Stimulated activated effector memory CD8-positive, alpha-beta T cell treated with anti-CD3 and anti-CD28 coated beads, Interleukin-12 subunit alpha, Interleukin-12 subunit beta, amount 100 ng/mL, for 72 hours (primary cell): ENCODE results near the gene RBM8A.

Source experiments
- ATAC-seq: fragments of 150-1000 bp; cut with Tn5 transposase; 2 replicates; pipeline ENCODE4 v1.10.0; 2021
- DNase-seq, 2 donors: peaks; one replicate each; pipeline ENCODE4 v3.0.0; 2021 to 2022; ENCODE audit warnings: low spot score in 2 of 2
- H3K27ac Mint-ChIP-seq: one replicate; pipeline ENCODE4 v1.8.0; 2022; ENCODE audit warnings: mild to moderate bottlenecking, mixed read lengths
- H3K36me3 Mint-ChIP-seq: one replicate; pipeline ENCODE4 v1.8.0; 2022; ENCODE audit warnings: mild to moderate bottlenecking, mixed read lengths
- H3K4me1 Mint-ChIP-seq: one replicate; pipeline ENCODE4 v1.8.0; 2022; ENCODE audit warnings: mixed read lengths
- H3K4me3 Mint-ChIP-seq: one replicate; pipeline ENCODE4 v1.8.0; 2022; ENCODE audit warnings: mild to moderate bottlenecking, mixed read lengths
- H3K9me3 Mint-ChIP-seq: one replicate; pipeline ENCODE4 v1.8.0; 2022; ENCODE audit warnings: mixed read lengths

RBM8A gene

GRCh38 chr1:145959957-145960467 lies 32.7 kb upstream of the RBM8A start:
- Mint-ChIP-seq H3K4me1 (peaks cover 82% of the 10 kb centered on the region), H3K9me3 (no peaks in the 10 kb centered on the region), H3K36me3 (peaks cover 20% of the 10 kb centered on the region), H3K4me3 (peak overlapping the region; percentile 75), H3K27ac (peak overlapping the region; percentile 88)
- DNase-seq (no peak), ATAC-seq (no peak)

- no peak for DNase-seq
- Mint-ChIP-seq H3K4me1 (peaks cover 86% of the 10 kb centered on the region), H3K9me3 (no peaks in the 10 kb centered on the region), H3K36me3 (peaks cover 18% of the 10 kb centered on the region), H3K4me3 (peak overlapping the region; percentile 75), H3K27ac (no peak overlapping the region)
- no peak for ATAC-seq
Measured at GRCh38 chr1:145959333-145959732, 32.0 kb upstream of the RBM8A start.

- ATAC-seq (no peak), DNase-seq (no peak)
- Mint-ChIP-seq H3K4me3 (peak overlapping the region; percentile 75), H3K4me1 (peaks cover 86% of the 10 kb centered on the region), H3K36me3 (peaks cover 14% of the 10 kb centered on the region), H3K9me3 (no peaks in the 10 kb centered on the region), H3K27ac (no peak overlapping the region)
Measured at GRCh38 chr1:145958734-145959133, 31.4 kb upstream of the RBM8A start.

- Mint-ChIP-seq H3K27ac (peak within 1 kb of the TSS; percentile 73), H3K36me3 (peaks cover 23% of the 10 kb centered on the region), H3K9me3 (no peaks in the 10 kb centered on the region), H3K4me1 (peaks cover 79% of the 10 kb centered on the region), H3K4me3 (peak within 1 kb of the TSS; percentile 75)
- ATAC-seq = peak; percentile 94
- peak; percentile 85 to 96 for DNase-seq
Measured at GRCh38 chr1:145957443-145958319, 30.4 kb upstream of the RBM8A start, which contains the start of gene LIX1L. LIX1L (minus strand) TSS chr1:145958017; CDS start chr1:145957927, 90 bp downstream.

GRCh38 chr1:145956781-145957442 lies 29.6 kb upstream of the RBM8A start:
- peaks cover 75% of the 10 kb centered on the region for H3K4me1 Mint-ChIP-seq
- peak overlapping the region; percentile 75 for H3K4me3 Mint-ChIP-seq
- DNase-seq = no peak
- H3K36me3 Mint-ChIP-seq = peaks cover 24% of the 10 kb centered on the region
- no peaks in the 10 kb centered on the region for H3K9me3 Mint-ChIP-seq
- H3K27ac Mint-ChIP-seq = peak overlapping the region; percentile 73
- no peak for ATAC-seq

GRCh38 chr1:145956361-145956760 lies 29.1 kb upstream of the RBM8A start:
- peaks cover 75% of the 10 kb centered on the region for H3K4me1 Mint-ChIP-seq
- H3K27ac Mint-ChIP-seq = peak overlapping the region; percentile 73
- H3K36me3 Mint-ChIP-seq = peaks cover 26% of the 10 kb centered on the region
- no peaks in the 10 kb centered on the region for H3K9me3 Mint-ChIP-seq
- DNase-seq (no peak), ATAC-seq (no peak)
- H3K4me3 Mint-ChIP-seq = peak overlapping the region; percentile 75

GRCh38 chr1:145955436-145955835 lies 28.2 kb upstream of the RBM8A start:
- Mint-ChIP-seq H3K9me3 (no peaks in the 10 kb centered on the region), H3K27ac (no peak overlapping the region), H3K4me1 (peaks cover 73% of the 10 kb centered on the region), H3K4me3 (peak overlapping the region; percentile 75), H3K36me3 (peaks cover 20% of the 10 kb centered on the region)
- ATAC-seq = no peak
- no peak for DNase-seq

GRCh38 chr1:145953861-145954260 lies 26.6 kb upstream of the RBM8A start:
- Mint-ChIP-seq H3K36me3 (peaks cover 20% of the 10 kb centered on the region), H3K9me3 (no peaks in the 10 kb centered on the region), H3K27ac (peak overlapping the region; percentile 24), H3K4me1 (peaks cover 75% of the 10 kb centered on the region), H3K4me3 (no peak overlapping the region)
- no peak for DNase-seq
- no peak for ATAC-seq

GRCh38 chr1:145952903-145953302 lies 25.6 kb upstream of the RBM8A start:
- no peak for ATAC-seq
- H3K36me3 Mint-ChIP-seq = peaks cover 21% of the 10 kb centered on the region
- no peaks in the 10 kb centered on the region for H3K9me3 Mint-ChIP-seq
- H3K4me3 Mint-ChIP-seq = no peak overlapping the region
- peaks cover 66% of the 10 kb centered on the region for H3K4me1 Mint-ChIP-seq
- no peak for DNase-seq
- no peak overlapping the region for H3K27ac Mint-ChIP-seq

- no peak overlapping the region for H3K27ac Mint-ChIP-seq
- no peak for DNase-seq
Measured at GRCh38 chr1:145951526-145951925, 24.2 kb upstream of the RBM8A start.

GRCh38 chr1:145949219-145949618 lies 21.9 kb upstream of the RBM8A start:
- Mint-ChIP-seq H3K27ac (peak overlapping the region; percentile 48), H3K9me3 (no peaks in the 10 kb centered on the region), H3K4me1 (peaks cover 34% of the 10 kb centered on the region), H3K4me3 (no peak overlapping the region), H3K36me3 (peaks cover 58% of the 10 kb centered on the region)
- DNase-seq (no peak), ATAC-seq (no peak)

More at GRCh38 chr1:145951526-145951925, 24.2 kb upstream of the RBM8A start:
- H3K9me3 Mint-ChIP-seq = no peaks in the 10 kb centered on the region
- H3K4me1 Mint-ChIP-seq = peaks cover 57% of the 10 kb centered on the region
- H3K36me3 Mint-ChIP-seq = peaks cover 34% of the 10 kb centered on the region
- no peak for ATAC-seq
- H3K4me3 Mint-ChIP-seq = no peak overlapping the region

GRCh38 chr1:145947551-145947950 lies 20.3 kb upstream of the RBM8A start:
- no peak overlapping the region for H3K27ac Mint-ChIP-seq
- H3K36me3 Mint-ChIP-seq = peaks cover 65% of the 10 kb centered on the region
- no peak for ATAC-seq
- no peak overlapping the region for H3K4me3 Mint-ChIP-seq
- DNase-seq = no peak
- no peaks in the 10 kb centered on the region for H3K9me3 Mint-ChIP-seq
- peaks cover 25% of the 10 kb centered on the region for H3K4me1 Mint-ChIP-seq

- no peak for ATAC-seq
Measured at GRCh38 chr1:145946477-145946986, 19.2 kb upstream of the RBM8A start.

GRCh38 chr1:145944532-145944931 lies 17.2 kb upstream of the RBM8A start:
- H3K4me3 Mint-ChIP-seq = no peak overlapping the region
- ATAC-seq (no peak), DNase-seq (no peak)
- peaks cover 85% of the 10 kb centered on the region for H3K36me3 Mint-ChIP-seq
- no peaks in the 10 kb centered on the region for H3K9me3 Mint-ChIP-seq
- H3K4me1 Mint-ChIP-seq = peaks cover 6% of the 10 kb centered on the region
- H3K27ac Mint-ChIP-seq = peak overlapping the region; percentile 64

More at GRCh38 chr1:145946477-145946986, 19.2 kb upstream of the RBM8A start:
- Mint-ChIP-seq H3K4me1 (peaks cover 21% of the 10 kb centered on the region), H3K9me3 (no peaks in the 10 kb centered on the region), H3K4me3 (no peak overlapping the region), H3K27ac (no peak overlapping the region), H3K36me3 (peaks cover 68% of the 10 kb centered on the region)
- no peak for DNase-seq

- ATAC-seq = no peak
- peak overlapping the region; percentile 64 for H3K27ac Mint-ChIP-seq
Measured at GRCh38 chr1:145942871-145943270, 15.6 kb upstream of the RBM8A start.

More at GRCh38 chr1:145942871-145943270, 15.6 kb upstream of the RBM8A start:
- Mint-ChIP-seq H3K4me1 (no peaks in the 10 kb centered on the region), H3K4me3 (no peak overlapping the region), H3K9me3 (no peaks in the 10 kb centered on the region), H3K36me3 (peaks cover 95% of the 10 kb centered on the region)
- DNase-seq = no peak
